H9 (cell line): ENCODE measurements around the gene GPC6. TPM values are rescaled to one million over a fixed set of nuclear protein-coding genes. Genes with fewer than 3 reads are reported as not detected.

ENCODE experiments used
- DNase-seq: peaks from one replicate; pipeline ENCODE4 v3.0.0-alpha.2; 2017
- H2AFZ ChIP-seq: one replicate; pipeline ENCODE4 v1.6.1; 2013; ENCODE audit warnings: mild to moderate bottlenecking, low read length, control low read depth, moderate library complexity
- H2AK5ac ChIP-seq: 2 replicates; pipeline ENCODE4 v1.6.1; 2013; ENCODE audit warnings: low read length, control low read depth, mixed read lengths; ENCODE audit not compliant: insufficient read length
- H2BK120ac ChIP-seq: one replicate; pipeline ENCODE4 v1.6.1; 2013; ENCODE audit warnings: low read depth, mild to moderate bottlenecking, low read length, control low read depth, inconsistent platforms; ENCODE audit not compliant: poor library complexity, severe bottlenecking
- H2BK12ac ChIP-seq: 2 replicates; pipeline ENCODE4 v1.6.1; 2013; ENCODE audit warnings: low read length, control low read depth, mixed read lengths, low read depth; ENCODE audit not compliant: insufficient read length
- H2BK15ac ChIP-seq: 2 replicates; pipeline ENCODE4 v1.6.1; 2013; ENCODE audit warnings: low read depth, low read length, control low read depth
- H2BK20ac ChIP-seq: one replicate; pipeline ENCODE4 v1.6.1; 2013; ENCODE audit warnings: low read depth, mild to moderate bottlenecking, low read length, control low read depth, inconsistent platforms; ENCODE audit not compliant: poor library complexity, severe bottlenecking
- H2BK5ac ChIP-seq: 2 replicates; pipeline ENCODE4 v1.6.1; 2013; ENCODE audit warnings: low read length, control low read depth, mixed read lengths; ENCODE audit not compliant: insufficient read length
- H3K14ac ChIP-seq: 2 replicates; pipeline ENCODE4 v1.6.1; 2013; ENCODE audit warnings: low read length, control low read depth; ENCODE audit not compliant: insufficient read depth
- H3K18ac ChIP-seq: 2 replicates; pipeline ENCODE4 v1.6.1; 2013; ENCODE audit warnings: low read depth, mild to moderate bottlenecking, mixed read lengths, low read length, control low read depth; ENCODE audit not compliant: insufficient read length
- H3K23ac ChIP-seq: 2 replicates; pipeline ENCODE4 v1.6.1; 2013; ENCODE audit warnings: low read length, control low read depth, mixed read lengths, low read depth; ENCODE audit not compliant: insufficient read length
- H3K23me2 ChIP-seq: 2 replicates; pipeline ENCODE4 v1.6.1; 2013; ENCODE audit warnings: low read depth, mild to moderate bottlenecking, mixed read lengths, low read length, control low read depth; ENCODE audit not compliant: insufficient read length, poor library complexity, severe bottlenecking
- H3K27ac ChIP-seq: 2 replicates; pipeline ENCODE4 v1.5.1; 2013; ENCODE audit warnings: low read length, control low read depth, mixed read lengths, low read depth; ENCODE audit not compliant: insufficient read length
- H3K27me3 ChIP-seq: 2 replicates; pipeline ENCODE4 v1.6.1; 2013; ENCODE audit warnings: low read length, control low read depth, inconsistent platforms; ENCODE audit not compliant: insufficient read depth
- H3K4ac ChIP-seq: 2 replicates; pipeline ENCODE4 v1.6.1; 2013; ENCODE audit warnings: low read depth, mild to moderate bottlenecking, control low read depth, inconsistent platforms, low read length, moderate library complexity
- H3K4me1 ChIP-seq: 2 replicates; pipeline ENCODE4 v1.6.1; 2013; ENCODE audit warnings: low read length, control low read depth, inconsistent platforms; ENCODE audit not compliant: insufficient read depth
- H3K4me2 ChIP-seq: 2 replicates; pipeline ENCODE4 v1.6.1; 2013; ENCODE audit warnings: low read length, control low read depth, mixed read lengths; ENCODE audit not compliant: insufficient read length, insufficient read depth
- H3K56ac ChIP-seq: 2 replicates; pipeline ENCODE4 v1.6.1; 2013; ENCODE audit warnings: low read depth, mild to moderate bottlenecking, mixed read lengths, low read length, control low read depth; ENCODE audit not compliant: insufficient read length
- H3K79me1 ChIP-seq: 2 replicates; pipeline ENCODE4 v1.6.1; 2013; ENCODE audit warnings: low read depth, mild to moderate bottlenecking, moderate library complexity, low read length, control low read depth, inconsistent platforms; ENCODE audit not compliant: insufficient read depth, poor library complexity, severe bottlenecking
- H3K79me2 ChIP-seq: 2 replicates; pipeline ENCODE4 v1.6.1; 2013; ENCODE audit warnings: low read length, control low read depth, inconsistent platforms; ENCODE audit not compliant: insufficient read depth
- H3K9ac ChIP-seq: 2 replicates; pipeline ENCODE4 v1.6.1; 2013; ENCODE audit warnings: low read length, control low read depth, mixed read lengths; ENCODE audit not compliant: insufficient read length; ENCODE audit errors: extremely low read depth
- H3K9me3 ChIP-seq: one replicate; pipeline ENCODE4 v1.6.1; 2013; ENCODE audit warnings: low read depth, low read length, inconsistent platforms; ENCODE audit not compliant: control insufficient read depth
- H3T11ph ChIP-seq: one replicate; pipeline ENCODE4 v1.6.1; 2013; ENCODE audit warnings: mild to moderate bottlenecking, low read length, control low read depth, inconsistent platforms
- H4K20me1 ChIP-seq: one replicate; pipeline ENCODE4 v1.6.1; 2013; ENCODE audit not compliant: control insufficient read depth, insufficient read length, insufficient read depth
- H4K5ac ChIP-seq: 2 replicates; pipeline ENCODE4 v1.6.1; 2013; ENCODE audit warnings: low read depth, mild to moderate bottlenecking, mixed read lengths, low read length, control low read depth; ENCODE audit not compliant: insufficient read length
- H4K8ac ChIP-seq: replicated peaks from 2 replicates; pipeline ENCODE4 v1.6.1; 2013; ENCODE audit warnings: low read length, control low read depth, mixed read lengths, low read depth; ENCODE audit not compliant: insufficient read length
- H4K91ac ChIP-seq: 2 replicates; pipeline ENCODE4 v1.6.1; 2013; ENCODE audit warnings: low read depth, mild to moderate bottlenecking, moderate library complexity, mixed read lengths, low read length, control low read depth; ENCODE audit not compliant: insufficient read length
- H3K27ac Mint-ChIP-seq, 3 experiments: 2 replicates in 2 of 3; 3 replicates in 1 of 3; pipeline ENCODE4 v1.8.0; 2020 to 2021; ENCODE audit warnings: mixed read lengths in 3 of 3, mild to moderate bottlenecking in 1 of 3, moderate library complexity in 1 of 3
- H3K27me3 Mint-ChIP-seq: 2 replicates; pipeline ENCODE4 v1.8.0; 2021; ENCODE audit warnings: low read depth, mild to moderate bottlenecking, moderate library complexity, mixed read lengths
- H3K36me3 Mint-ChIP-seq, 3 experiments: 2 replicates in 2 of 3; 3 replicates in 1 of 3; pipeline ENCODE4 v1.8.0; 2020 to 2021; ENCODE audit warnings: low read depth in 3 of 3, mixed read lengths in 3 of 3; ENCODE audit not compliant: insufficient read depth in 1 of 3
- H3K4me1 Mint-ChIP-seq, 2 experiments: 2 replicates each; pipeline ENCODE4 v1.8.0; 2020; ENCODE audit warnings: mixed read lengths in 2 of 2
- H3K4me3 Mint-ChIP-seq, 2 experiments: 2 replicates in 1 of 2; 3 replicates in 1 of 2; pipeline ENCODE4 v1.8.0; 2020 to 2021; ENCODE audit warnings: mild to moderate bottlenecking in 2 of 2, mixed read lengths in 2 of 2, moderate library complexity in 1 of 2
- H3K9me3 Mint-ChIP-seq, 2 experiments: 2 replicates in 1 of 2; 3 replicates in 1 of 2; pipeline ENCODE4 v1.8.0; 2020; ENCODE audit warnings: mild to moderate bottlenecking in 2 of 2, mixed read lengths in 2 of 2, moderate library complexity in 1 of 2
- CTCF ChIP-seq: fragments of 200-600 bp; sonication (generic); conservative IDR thresholded peaks from 3 replicates; pipeline ENCODE4 v1.8.0; 2021; ENCODE audit warnings: antibody characterized with exemption, mild to moderate bottlenecking
- WGBS: extraction: QIAGEN DNeasy Blood & Tissue Kit; methylation state at CpG from one replicate; pipeline ENCODE4 v1.1.7; 2013; ENCODE audit warnings: missing lambda C conversion rate, low lambda C conversion rate, mixed read lengths; ENCODE audit not compliant: insufficient read length; ENCODE audit errors: extremely low coverage; 5-methylcytosine and 5-hydroxymethylcytosine counted together
- total RNA-seq: library from RNA; stranded (reverse); gene quantifications from 2 replicates; pipeline ENCODE4 v1.2.1, GENCODE V29; 2021

GPC6 gene
- total RNA-seq, 1 experiment from 2014 or later, result 15.6 TPM

- H3K27ac Mint-ChIP-seq, result no peak overlapping the region; a peak in 1 of 7 replicates
- Histone ChIP-seq H2AK5ac (no peak overlapping the region), H2BK20ac (no peak overlapping the region), H3K56ac (no peak overlapping the region), H3K14ac (no peak overlapping the region), H2BK120ac (no peak overlapping the region), H2BK15ac (no peak overlapping the region), H3K23ac (no peak overlapping the region), H3K9me3 (no peaks in the 10 kb centered on the region), H2BK5ac (no peak overlapping the region), H3K79me2 (no peaks in the 10 kb centered on the region), H3K9ac (no peak overlapping the region), H4K20me1 (no peaks in the 10 kb centered on the region), H3K27me3 (no peaks in the 10 kb centered on the region), H3K79me1 (no peaks in the 10 kb centered on the region), H3K18ac (no peak overlapping the region), H4K5ac (no peak overlapping the region), H2BK12ac (no peak overlapping the region), H3K4ac (no peak overlapping the region), H3T11ph (no peak overlapping the region), H2AFZ (no peak overlapping the region), H3K4me1 (0 out of 2 replicates have a peak, but pooled peaks cover 3% of the 10 kb centered on the region), H4K8ac (no peak overlapping the region), H3K23me2 (no peaks in the 10 kb centered on the region), H3K4me2 (no peak overlapping the region), H3K27ac (no peak overlapping the region), H4K91ac (no peak overlapping the region)
- no peak overlapping the region for H3K4me3 Mint-ChIP-seq
- H3K9me3 Mint-ChIP-seq, result 0 out of 5 replicates have a peak, but pooled peaks cover 0 to 1% of the 10 kb centered on the region in 2 experiments
- H3K4me1 Mint-ChIP-seq, result peaks cover 8% of the 10 kb centered on the region in 2 experiments
- no CpG with 5 or more reads among the region's 3 CpGs for WGBS
- TF ChIP-seq CTCF, result no peak
- DNase-seq, result no peak
- no peaks in the 10 kb centered on the region for H3K36me3 Mint-ChIP-seq
- H3K27me3 Mint-ChIP-seq, result no peaks in the 10 kb centered on the region
Observed at GRCh38 chr13:93730780-93731179, 504.2 kb downstream of the GPC6 start.
